Ecto neural progenitor cell (in vitro differentiated cells): ENCODE measurements around the gene PER2.
A peak's percentile ranks its signal among the peaks of the same experiment; 100 is the strongest.

Source experiments
- DNase-seq: peaks from one replicate; pipeline ENCODE4 v3.0.0-alpha.2; 2018; ENCODE audit warnings: low spot score

The PER2 gene

DNA sequence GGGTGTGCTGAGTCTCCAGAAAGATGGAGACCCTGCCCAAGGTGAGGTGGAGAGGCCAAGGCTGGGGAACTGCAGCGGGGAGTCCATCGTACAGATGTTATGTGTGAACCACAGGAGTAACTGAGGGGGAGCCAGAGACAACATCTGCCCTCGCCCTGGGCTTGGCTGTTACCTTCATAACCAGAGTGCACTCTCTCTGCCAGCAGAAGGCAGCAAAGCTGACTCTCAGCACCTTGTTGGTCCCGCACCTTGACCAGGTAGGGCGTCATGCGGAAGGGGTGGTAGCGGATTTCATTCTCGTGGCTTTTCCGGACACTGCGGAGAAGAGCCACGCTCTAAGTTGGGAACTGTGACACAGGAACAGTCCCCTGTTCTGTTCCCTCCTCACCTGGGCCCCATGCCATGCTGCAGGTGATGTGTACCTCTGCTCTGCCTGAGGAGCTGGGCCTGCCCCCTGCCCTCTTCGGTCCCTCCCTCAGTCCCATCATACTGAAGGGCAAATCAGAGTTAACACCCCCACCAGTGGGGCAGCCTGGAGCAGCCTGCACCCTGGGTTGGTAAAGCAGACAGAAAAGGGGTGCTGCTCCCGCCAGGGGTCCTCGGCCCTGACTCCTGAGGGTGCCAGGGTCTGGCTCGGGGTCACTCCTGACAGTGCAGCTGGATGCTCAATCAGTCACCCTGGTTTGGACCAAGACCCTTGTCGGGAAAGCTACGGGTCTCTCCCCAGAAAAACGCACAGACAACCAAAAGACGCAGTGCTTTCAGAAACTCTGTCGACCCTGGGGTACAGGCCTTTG, 20.3 kb downstream of the PER2 start:
- DNase-seq, result no peak

DNA sequence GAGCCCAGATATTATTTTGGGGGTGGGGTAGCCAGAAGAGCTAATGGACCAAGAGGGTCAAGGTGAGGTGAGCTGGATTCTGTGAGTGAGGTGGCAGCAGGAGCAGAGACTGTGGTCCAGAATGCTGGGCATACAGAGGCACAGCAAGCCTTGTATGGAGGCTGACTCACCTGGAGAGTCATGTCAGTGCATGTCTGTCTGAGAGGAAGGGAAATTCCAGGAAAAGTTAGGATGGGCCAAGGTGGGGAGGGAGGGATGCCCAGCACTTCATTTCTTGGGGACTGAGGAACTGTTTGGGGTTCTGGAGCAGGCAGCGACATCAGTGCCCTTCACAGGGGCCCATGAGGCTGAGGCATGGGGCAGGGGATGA, 21.1 kb downstream of the PER2 start:
- no peak for DNase-seq

DNA sequence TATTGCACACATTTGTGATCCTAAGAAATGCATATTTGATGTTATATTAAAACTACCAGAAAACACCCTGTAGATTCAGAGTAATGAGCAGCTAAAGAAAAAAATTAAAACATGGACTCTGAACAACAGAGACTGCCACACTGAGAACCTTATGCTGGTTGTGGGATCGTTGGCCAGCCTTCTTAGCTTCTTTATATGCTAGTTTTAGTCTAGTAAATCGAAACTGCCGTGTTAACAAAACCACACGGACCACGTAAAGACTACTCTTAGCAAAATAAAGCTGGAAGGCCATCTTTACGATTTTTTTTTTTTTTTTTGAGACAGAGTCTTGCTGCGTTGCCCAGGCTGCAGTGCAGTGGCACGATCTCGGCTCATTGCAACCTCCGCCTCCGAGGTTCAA, 22.8 kb downstream of the PER2 start:
- no peak for DNase-seq

- no peak for DNase-seq
Measured at GRCh38 chr2:238264072-238264460, 24.3 kb downstream of the PER2 start.

- peak; percentile 87 for DNase-seq
Measured at GRCh38 chr2:238263204-238264071, 25.0 kb downstream of the PER2 start.

- no peak for DNase-seq
Measured at GRCh38 chr2:238262496-238263122, 25.8 kb downstream of the PER2 start.

DNA sequence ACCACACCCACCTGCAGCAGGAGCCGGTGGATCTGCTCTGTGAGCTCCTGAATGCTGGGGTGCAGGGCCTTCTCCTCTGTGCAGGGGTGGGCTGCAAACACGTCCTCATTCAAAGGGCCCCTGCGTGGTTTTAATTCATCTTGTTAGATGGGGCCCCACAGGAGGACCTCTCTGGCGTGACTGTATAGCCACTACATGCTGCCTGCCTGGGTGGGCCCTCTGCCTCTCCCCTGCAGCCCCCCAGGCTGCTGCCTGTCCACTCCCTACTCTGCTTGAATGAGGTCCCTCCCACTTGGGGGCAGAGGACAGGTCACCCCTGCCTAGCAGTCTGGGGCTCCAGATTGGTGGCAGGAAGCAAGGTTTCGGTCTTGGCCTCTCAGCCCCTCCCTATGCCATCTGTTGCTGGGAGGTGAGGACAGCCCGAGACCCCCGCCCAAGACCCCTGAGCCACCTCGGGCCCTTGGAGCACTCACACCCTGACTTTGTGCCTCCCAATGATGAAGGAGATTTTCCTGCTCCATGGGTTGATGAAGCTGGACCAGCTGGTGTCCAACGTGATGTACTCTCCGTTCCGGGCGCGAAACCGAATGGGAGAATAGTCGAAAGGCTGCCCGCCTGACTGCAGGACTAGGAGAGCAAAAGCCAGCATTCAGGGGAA, 26.6 kb downstream of the PER2 start:
- DNase-seq, result no peak

DNA sequence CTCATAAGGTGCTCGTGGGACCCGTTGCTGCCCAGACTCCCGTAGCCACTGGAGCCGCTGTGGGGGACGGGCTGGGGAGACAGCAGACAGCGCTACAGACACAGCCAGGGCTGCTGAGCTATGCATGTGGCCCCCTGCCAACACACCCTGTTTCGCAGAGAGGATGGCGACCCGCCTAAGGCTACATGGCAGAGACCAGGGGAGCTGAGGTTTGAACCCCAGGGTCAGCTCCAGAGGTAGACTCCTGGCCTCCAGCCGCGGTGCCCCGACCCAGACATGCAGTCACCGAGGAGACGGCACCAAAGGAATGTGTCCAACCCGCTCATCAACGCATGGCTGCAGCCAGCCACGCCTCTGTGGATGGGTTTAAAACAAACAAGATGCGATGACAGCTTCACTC, 27.5 kb downstream of the PER2 start:
- DNase-seq, result no peak

DNA sequence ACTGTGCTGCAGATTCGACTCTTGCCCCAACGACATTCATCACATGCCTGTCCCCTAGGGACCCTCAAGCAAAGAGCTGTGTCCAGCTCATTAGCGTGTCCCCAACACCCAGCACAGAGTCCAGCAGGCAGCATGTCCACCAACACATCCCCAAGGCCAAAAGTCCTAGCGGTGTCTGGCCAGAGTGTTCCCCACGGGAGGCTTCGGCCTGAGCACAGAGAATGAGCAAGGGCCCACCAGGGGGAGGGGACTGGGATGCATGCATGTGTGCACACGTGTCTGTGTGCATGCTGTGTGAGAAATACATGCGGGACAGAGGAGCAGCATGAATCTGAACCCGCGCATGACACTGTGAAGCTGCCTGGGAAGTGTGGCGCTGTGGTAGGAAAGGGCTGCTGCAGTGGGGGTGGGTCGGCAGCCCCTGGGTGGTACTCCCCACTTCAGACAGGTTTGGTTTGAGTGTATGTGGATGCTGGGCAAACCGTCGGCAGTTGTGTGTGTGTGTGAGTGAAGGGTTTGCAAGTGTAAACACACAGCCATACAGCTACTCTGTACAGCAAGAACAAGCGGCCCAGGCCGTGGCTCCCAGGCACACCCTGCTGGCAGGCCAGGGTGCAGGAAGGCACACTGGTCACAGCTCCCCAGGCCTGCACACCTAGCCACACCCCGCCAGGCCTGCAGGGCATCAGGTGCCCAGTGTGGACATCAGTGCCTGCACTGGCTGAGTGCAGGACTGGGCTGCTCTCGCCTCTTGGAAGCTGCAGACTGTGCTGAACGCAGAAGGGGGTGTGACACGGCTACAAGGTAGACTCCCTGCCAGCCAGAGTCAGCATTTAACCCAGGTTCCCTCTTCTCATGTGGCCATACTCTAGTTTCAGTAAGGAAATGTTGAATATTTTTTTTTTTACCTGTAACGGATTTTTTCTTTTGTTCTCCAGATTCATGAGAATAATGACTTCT, 29.1 kb downstream of the PER2 start:
- DNase-seq, result no peak

DNA sequence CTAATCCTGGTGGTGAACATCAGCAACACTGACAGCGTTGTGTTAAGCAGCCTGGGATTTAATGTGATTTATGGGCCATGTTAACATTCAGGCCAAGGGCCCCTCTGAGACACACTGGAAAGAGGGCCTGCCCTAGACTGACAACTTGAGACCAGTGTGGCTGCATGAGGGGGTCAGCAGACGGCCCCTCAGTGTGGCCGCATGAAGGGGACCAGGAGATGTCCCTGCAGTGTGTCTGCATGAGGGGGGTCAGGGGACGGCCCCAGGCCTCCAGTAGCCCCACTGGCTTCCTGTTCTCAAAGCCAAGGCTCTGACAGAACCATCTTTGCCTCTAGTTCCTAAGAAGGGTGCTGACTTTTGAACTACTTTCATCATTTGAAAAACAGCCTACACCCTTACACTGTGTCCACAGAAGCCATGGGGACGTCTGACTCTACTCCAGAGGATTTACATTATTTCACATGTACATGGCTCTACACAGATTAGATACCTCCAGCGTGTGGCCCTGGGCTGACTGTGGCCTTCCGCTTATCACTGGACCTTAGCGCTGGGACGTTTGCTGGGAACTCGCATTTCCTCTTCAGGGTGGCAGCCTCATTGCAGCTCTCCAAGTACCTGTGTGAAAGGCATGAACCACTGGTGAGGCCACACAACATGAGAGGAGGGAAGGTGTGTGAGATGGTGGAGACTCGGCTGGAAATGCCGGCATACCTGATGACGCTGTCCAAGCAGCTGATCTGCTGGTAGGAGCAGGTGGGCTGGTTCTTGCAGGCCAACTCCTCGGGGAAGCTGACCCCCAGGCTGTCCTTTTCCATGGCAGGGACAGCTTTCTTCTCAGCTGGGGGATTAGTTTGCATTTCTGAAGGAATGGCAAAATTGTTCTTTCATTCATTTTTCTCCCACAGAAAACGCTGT, 30.4 kb downstream of the PER2 start:
- no peak for DNase-seq

GRCh38 chr2:238256594-238257104, 31.8 kb downstream of the PER2 start:
- peak; percentile 92 for DNase-seq

GRCh38 chr2:238256111-238256510, 32.3 kb downstream of the PER2 start:
- no peak for DNase-seq

DNA sequence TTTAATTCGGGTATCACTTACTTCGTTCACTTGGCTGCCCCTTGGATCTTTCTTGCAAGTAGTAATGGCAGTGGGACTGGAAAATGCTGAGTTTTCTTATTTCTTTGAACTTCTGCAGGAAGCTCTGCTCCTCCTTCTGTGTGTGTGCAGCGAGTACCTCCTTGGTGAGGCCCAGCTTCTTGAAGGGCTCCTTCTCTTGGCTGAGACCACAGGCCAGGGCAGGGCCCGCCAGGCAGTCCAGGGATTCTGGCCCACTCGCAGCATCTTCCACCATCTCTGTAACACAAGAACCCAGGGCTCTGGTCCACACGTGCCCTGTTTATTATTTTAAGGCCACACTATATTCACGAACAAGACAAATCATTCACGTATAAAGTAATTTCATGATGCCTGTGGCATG, 32.8 kb downstream of the PER2 start:
- DNase-seq, result no peak

- no peak for DNase-seq
Measured at GRCh38 chr2:238255151-238255551, 33.3 kb downstream of the PER2 start.

DNA sequence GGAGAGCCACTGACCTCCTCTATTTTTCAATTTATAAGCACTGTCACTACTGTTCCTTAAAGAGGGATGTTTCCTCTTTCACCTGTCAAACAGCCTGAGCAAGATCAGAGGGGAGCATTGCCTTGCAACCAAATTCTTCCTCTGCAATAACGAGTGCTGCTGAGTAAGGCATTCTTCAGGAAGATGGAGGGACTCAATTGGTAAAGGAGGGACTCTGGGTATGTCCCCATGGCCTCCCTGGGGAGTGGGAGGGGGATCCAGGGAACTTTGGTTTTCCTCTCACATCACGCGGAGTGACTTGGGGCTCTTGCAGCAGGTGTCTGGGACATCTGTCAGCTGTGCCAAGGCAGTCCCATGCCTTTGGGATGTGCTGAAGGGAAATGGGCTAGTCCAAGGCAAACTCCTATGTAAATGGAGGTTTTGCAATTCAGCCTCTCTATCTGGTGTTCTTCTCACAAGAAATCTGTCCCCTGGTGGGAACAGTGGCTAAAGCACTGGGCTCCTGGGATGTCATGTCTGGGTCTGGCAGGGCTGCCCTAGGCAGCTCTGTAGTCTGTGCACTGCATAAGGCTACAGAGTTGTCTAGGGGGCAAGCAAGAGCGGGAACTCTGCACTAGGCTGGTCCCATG, 34.2 kb downstream of the PER2 start:
- no peak for DNase-seq

DNA sequence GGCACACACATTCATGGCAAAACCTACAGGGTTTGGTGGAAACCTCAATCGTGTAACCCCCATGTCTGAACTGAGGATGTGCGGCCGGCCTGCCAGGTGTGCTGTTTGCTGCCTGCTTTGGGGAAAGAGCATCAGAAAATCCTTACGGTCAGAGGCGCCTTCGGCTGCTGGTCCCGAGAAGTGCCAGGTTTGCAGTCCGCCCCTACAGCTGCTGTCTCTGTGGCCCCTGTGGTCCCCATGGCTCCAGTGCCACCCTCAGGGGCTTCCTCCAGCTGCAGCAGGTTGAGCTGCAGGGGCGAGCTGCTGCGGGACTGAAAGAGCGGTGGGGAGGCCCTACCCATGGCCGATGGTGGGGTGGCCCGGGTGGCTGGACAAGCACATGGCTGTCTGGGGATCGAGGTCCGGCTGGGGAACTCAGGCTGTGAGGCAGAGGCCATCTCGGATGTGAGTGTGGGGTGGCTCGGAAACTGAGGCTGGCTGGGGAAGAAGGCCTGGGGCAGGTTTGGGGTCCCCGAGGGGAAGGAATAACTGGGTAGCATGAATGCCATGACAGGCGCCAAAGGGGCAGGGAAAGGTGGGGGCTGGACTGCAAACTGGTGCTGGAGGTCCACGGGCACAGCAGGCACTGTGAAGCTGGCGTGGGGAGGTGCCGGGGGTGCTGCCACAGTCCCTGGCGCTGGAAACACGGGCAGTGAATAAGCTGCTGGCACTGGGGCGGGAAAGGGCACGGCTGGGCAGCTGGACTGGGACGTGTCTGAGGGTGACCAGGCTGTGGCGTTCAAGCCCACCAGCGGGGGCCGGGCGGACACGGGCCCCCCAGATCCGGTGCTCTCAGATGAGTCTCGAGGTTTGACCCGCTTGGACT, 35.4 kb downstream of the PER2 start:
- no peak for DNase-seq

DNA sequence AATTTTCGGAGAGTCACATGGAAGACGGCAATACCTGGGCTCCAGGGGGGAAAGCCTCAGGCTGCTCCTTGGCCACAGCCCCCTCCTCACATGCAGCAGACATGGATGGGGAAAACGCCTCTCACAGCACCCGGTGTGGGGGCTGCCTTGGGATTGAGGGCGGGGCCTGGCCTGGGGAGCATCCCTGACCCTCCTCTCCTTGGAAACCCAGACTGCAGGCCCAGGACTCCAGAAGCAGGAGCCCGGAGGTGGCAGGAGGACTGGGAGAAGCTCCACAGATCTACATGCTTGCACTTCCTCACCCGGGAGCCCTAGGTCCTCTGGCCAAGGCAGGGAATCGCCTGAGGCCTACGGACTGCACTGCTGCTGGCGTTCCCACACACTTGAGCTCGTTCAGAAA, 36.4 kb downstream of the PER2 start:
- DNase-seq, result no peak

- no peak for DNase-seq
Measured at GRCh38 chr2:238251331-238251730, 37.1 kb downstream of the PER2 start.
